Stimulated activated CD8-positive, alpha-beta memory T cell treated with anti-CD3 and anti-CD28 coated beads, Interleukin-7, amount 100 ng/mL, for 48 hours (primary cell): ENCODE data around the gene TNNT3.

ENCODE experiments used
- DNase-seq, 2 donors: peaks; one replicate each; pipeline ENCODE4 v3.0.0-alpha.2; 2020; ENCODE audit warnings: low read depth in 1 of 2; ENCODE audit errors: extremely low read depth in 1 of 2

TNNT3 gene

DNA sequence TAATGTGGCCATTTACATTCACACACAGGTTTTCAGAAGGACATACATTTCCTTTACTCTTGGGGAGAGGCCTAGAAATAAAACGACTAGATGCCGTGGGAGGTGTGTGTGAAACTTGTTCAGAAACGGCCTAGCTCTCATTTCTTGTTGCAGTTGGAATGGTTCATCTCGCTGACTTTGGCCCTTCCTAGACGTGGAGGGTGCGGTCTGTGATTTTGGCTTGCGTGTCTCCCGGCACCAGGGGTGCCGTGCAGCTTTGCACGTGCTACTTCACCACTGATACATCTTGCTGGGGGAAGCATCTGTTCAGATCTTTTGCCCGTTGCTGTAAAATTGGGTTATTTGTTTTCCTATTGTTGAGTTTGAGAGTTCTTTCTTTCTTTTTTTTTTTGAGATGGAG is 24.7 kb upstream of the TNNT3 start:
- DNase-seq = no peak

DNA sequence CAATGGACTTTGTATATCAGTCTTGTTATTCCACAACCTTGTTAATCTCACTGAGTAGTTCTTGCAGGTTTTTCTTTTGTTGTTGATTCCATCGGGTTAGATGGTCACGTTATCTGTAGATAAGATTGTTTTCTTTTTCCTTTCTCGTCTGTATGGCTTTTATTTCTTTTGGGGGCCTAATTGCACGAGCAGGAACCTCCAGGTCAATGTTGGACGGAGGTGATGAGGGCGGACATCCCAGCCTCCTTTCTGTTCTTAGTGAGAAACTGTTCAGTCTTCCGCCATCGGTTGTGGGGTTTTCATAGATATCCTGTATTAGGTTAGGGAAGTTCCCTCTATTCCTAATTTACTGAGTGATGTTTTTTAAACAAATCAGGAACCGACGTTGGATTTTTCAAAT is 23.0 kb upstream of the TNNT3 start:
- no peak for DNase-seq

DNA sequence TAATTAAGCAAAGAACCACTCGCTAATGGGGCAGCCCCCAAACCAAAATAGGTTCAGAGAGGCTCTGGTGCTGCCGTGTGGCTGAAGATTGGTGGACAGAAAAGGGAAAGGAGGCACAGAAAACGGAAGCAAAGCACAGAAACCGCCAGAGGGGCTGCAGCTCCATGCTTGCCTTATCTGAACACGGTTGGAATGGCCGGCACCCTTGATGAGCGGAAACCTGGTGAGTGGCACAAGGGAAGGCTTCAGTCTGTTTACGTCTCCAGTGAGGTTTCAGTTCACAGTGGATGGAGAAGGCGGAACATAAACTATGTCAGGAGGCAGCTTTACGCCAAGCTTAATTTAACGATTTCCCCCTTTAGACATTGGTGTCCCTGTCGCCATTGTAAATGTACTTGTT is 22.6 kb upstream of the TNNT3 start:
- DNase-seq = no peak

DNA sequence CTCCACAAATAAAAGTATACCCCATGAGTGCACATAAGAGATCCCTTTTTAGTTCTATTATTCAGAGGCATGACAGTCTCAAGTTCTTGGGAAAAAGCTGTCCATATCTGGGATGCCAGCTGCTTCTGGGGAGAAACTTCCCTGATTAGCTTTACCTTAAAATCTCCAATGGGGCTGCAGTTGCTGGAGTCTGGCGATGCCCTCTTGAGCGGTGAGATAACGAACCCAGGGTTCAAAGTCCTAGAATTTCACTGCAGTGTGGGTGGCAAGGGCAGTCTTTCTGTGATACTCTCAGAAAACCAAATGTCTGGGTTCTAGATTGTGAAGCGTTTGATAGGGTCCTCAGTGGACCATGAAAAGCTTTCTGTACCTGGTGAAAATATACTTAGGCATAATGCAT is 20.4 kb upstream of the TNNT3 start:
- no peak for DNase-seq

DNA sequence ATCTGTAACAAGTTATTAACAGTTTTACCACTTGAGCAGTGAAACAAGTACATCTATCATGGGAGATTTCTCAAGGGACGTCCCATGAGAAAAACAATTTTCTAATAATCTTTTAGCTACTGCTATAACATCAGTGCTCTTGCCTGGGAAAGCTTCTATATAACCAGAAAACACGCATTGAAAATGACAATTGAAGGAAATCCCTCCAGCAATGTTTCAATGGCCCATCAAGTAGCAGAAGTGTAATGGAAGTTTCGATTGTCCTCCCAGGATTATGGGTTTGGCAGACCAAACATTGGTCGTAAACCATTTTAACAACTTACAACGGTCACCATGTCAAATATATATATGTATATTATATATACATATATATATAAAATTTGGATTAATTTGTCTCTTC is 19.8 kb upstream of the TNNT3 start:
- DNase-seq = no peak

DNA sequence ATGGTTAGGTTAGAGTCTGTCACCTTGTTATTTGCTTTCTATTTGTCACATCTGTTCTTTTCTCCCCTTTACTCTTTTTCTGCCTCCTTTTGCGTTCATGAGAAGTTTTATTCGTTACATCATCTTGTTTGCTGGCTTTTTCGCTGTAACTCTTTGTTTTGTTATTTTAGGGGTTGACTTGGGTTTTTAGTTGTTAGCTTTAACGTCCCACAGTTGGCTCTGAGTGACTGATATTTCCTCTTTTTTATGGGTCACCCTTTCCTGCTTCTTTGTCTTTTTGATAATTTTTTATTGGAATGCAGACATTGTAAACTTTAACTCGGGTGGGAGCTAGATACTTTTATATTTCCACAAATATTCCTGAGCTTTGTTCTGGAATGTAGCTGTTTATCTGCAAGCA is 13.3 kb upstream of the TNNT3 start:
- DNase-seq = no peak

DNA sequence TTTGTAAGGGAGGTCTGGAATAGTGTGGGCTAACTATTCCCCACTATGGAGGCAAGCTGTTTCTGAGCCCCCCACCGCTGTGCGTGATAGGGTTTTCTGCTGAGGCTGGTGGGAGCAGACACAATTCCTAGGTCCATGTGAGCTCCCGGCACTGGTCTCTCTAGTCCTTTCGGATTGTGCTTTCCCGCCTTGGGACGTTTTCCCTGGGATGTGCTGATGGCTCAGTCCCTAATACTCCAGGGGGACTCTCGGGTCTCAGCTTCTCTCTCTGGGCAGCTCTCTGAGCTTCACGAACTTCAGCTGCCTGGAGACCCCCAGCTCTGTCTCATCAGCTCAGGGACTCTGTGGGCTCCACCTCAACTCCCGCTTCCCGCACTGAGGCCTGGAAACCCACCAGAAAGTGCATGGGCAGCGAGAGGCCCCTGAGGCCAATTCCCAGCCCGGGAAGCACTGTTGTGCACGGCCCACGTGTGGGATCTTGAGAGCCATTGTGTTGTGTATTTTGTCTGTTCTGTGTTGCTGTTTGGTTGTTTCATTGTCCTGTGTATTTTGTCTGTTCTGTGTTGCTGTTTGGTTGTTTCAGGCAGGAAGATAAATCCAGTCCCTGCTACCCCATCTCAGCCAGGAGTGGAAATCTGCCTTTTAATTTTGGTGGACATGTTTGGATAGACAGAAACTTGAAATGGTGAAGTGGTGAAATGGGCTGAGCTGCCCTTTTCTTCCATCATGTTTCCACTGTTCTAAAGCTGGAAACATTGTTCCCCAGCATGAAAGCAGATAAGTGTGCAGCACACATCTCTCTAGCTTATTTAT is 12.7 kb upstream of the TNNT3 start:
- DNase-seq = no peak

DNA sequence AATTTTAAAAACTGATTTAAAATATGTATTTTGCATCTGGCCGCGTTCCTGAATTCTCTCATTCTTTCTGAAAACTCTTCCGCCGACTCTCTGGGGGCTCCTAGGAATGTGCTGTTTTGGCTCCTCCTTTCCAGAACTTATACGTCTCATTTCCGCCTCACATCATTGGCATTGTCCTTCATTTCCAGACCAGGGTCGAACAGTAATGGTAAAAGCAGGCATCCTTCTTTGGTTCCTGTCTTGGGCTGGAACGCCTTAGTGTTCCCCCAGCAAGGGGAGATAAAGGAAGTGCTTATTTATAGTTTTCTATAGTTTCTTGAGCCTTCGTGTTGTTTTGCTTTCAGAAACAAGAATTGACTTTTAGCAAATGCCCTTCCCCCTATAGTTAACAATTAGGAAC is 10.9 kb upstream of the TNNT3 start:
- DNase-seq = no peak

DNA sequence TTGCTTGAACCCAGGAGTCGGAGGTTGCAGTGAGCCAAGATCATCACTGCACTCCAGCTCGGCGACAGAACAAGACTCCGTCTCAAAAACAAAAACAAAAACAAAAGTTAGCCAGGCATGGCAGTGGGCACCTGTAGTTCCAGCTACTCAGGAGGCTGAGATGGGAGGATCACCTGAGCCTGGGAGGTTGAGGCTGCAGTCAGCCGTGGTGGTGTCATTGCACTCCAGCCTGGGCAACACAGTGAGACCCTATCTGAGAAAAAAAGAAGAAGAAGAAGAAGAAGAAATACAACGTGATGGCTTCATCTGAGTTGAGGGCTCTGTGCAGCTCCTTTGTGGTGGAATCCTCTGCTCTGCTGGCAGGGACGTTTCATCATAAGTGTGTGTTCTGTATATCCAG is 10.0 kb upstream of the TNNT3 start:
- no peak for DNase-seq

DNA sequence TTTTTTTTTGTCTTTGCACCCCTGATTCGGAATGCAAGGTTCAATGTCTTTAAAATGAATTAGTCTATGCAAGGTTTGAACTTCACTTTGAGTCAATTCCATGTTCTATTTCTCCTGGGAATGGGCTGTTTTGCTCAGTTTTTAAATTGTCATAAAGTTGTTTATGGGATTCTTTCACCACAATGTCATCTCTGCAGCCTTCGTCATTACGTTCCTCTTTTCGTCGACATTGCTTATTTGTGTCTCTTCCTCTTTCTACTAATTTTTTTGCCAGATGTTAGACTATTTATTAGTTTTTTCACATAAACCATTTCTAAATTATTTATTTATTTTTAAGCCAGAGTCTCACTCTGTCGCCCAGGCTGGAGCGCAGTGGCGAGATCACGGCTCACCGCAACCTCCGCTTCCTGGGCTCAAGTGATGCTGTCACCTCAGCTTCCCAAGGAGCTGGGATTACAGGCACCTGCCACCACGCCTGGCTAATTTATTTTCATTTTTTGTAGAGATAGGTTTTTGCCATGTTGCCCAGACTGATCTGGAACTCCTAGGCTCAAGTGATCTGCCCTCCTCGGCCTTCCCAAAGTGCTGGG is 7.1 kb upstream of the TNNT3 start:
- DNase-seq = no peak

DNA sequence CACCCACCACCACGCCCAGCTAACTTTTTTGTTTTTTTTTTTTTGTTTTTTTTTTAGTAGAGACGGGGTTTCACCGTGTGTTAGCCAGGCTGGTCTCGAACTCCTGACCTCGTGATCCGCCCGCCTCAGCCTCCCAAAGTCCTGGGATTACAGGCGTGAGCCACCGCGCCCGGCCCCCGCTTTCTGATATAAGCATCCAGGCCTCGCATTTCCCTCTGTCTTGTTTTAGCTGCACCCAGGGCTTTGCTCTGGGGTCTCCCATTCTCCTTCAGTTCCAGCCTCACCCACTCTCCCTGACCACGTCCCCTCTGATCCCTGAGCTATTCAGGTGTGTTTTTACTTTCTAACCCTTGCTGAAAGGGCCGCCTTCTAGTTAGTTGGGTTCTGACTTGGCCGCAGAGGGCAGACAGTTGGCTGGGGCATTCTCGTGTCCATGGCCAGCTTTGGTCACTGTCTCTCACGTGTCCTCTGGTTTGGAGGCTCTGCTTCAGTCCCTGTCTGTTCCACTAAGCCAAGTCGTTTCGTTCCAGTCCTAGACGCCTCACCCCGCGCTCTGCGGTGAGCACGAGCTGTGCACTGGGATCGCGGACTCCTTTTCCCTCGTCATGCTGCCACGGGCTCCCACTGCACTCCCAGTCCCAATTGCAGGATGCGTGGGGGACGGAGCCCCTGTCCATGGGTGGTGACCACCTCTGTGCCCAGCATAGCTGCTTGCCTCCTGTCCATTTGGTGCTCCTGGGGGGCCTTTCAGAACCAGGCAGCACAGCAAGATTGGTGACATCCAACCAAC is 6.0 kb upstream of the TNNT3 start:
- DNase-seq = no peak

DNA sequence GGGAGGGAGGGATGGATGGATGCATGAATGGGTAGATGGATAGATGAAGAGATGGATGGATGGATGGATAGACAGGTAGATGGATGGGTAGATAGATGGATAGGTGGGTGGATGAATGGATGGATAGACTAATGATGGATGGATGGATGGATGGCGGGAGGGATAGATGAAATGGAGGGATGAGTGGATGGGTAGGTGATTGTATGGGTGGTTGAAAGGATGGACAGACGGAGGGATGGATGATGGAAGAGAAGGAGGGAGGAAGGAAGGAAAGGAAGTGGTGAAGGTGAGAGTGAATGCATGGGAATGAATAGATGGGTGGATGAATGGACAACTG is 3.7 kb upstream of the TNNT3 start:
- no peak for DNase-seq

DNA sequence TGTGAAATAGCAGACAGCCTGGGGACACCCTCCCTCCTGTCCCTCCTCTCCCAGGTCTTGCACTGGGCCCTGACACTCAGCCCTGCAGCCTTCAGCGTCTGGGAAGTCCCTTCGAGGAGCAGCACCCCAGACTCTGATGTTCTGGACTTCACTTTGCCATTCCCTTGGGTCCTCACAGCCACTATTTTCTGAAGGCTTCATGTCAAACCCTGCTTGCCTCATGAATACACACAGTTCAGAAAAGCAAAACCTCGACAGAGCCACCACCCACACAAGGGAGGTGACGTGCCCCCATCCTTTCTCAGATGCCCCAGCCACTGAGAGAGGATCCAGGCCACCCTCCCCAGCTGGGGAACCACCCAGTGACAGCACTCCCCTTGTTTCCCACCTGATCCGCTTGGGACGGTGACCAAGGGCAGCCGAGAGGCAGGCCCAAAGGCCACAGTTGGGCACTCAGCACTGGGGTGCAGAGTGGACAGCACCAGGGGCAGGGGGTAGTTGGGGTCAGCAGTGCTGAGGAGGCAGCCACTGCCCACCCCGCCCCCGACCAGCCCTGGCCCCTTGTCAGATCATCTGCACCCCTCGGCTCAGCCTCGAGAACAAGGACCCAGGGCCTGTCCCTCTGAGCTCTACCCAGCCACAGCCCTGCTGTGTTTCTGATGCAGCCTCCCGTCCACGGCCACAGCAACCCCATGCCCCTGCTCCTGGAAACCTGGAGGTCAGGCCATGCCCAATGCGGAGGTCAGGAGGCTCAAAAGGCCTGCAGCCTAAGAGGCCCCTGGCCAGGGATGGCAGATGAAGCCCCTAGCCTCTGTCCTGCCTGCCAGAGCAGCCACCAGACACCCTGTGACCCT is 3.1 kb upstream of the TNNT3 start:
- DNase-seq = peak in 1 of 2 donors; percentile 8

DNA sequence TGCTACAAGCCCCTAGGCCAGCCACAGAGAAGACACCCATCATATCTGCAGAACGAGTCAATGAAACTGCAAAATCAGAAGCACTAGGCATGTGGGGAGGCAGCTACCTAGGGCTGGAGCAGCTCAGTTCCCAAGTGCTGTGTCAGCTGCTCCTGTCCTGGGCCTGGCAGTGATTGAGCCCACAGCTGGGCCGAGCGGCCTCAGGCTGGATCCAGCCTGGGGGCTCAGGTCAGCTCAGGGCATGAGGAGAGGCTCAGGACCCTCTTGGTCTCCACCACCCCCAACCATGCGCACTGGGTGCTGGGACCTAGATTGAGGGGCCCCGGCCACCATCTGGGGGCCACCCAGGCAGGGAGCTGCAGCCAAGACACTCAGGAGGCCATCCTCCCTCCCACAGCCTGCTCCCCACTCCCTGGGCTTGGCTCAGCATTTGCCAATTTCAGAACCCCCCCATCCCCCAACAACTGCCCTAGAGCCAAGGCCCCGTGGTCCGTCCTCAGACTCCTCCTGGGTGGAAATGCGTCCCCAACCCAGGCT is 2.4 kb upstream of the TNNT3 start:
- no peak for DNase-seq

DNA sequence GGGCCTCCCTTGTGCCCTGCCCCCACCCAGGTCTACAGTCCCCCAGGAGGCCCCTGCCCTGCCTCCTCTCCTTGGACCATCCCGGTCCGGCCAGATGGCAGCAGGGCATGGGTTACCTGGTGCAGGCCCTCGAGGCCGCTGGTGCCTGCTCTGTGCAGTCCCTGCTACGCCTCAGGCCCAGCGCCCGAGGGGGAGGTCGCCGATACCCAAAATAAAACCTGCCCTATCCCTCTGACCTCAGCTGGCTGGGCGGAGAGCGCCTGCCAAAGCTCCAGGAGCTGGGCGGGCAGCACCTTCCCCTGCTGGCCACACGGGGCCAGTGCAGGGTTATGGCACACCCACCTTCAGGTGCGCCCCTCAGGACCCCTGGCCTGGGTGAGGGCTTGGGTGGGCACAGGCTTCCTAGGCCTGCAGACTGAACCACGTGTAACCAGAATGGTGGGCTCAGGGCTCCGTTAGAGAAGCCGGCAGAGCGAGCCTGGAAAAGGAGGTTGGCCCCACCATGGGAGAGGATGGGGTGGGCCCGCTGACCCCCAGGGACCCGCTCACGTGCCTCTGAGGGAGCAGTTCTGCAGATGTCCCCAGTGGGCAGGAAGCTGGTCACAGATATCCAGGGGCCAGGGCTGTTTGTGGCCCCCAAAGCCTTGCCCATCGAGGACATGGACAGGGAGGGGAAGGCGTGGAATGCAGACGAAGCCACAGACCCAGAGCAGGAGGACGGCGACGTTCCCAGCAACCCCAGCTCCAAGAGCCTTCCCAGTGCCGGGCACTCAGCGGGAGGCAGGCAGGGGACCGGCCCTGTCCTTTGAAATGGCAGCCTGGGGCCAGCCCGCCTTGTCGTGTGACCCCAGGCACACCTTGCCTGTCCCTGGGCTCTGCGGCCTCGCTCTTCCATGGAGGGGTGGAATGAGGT is 1.7 kb upstream of the TNNT3 start:
- no peak for DNase-seq

DNA sequence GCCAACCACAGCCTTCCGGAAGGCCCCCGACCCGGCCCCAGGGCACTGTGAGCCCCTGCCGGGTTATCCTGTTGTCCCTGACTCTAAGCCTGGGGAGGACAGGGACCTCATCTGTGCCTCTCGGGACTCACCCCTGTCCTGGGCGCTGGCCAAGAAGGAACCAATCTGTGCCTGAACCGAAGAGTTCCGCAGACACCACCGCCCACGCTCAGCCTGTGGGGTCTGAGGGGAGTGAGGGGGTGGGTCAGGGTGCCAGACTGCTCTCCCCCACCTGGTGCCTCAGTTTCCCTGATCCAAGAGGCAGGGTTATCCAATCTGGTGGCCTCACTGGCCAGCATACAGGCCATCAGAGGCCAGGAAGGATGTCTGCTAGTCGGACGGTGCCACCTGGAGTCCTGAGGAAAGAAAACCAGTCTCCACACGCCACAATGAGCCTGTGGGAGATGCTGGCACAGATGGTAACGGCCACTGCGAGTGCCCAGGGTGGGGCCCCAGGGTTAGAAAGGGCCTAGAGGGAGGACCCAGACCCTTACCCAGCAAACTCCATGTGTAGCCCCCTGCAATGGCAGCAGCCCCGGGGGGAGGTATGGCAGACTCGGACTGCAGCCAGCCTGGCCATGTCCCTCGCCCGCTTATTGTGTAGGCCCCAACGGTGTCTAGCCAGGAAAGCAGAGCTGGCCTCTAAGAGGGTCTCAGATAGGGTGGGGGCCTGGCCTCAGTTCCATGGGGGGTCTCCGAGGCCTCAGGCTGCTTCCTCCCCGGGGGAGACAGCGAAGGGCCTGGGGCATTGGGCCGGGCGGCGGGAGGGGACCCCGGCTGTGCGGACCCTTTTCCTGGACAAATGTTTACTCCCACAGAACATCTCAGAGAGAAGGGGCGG is 827 bp upstream of the TNNT3 start:
- DNase-seq = no peak

DNA sequence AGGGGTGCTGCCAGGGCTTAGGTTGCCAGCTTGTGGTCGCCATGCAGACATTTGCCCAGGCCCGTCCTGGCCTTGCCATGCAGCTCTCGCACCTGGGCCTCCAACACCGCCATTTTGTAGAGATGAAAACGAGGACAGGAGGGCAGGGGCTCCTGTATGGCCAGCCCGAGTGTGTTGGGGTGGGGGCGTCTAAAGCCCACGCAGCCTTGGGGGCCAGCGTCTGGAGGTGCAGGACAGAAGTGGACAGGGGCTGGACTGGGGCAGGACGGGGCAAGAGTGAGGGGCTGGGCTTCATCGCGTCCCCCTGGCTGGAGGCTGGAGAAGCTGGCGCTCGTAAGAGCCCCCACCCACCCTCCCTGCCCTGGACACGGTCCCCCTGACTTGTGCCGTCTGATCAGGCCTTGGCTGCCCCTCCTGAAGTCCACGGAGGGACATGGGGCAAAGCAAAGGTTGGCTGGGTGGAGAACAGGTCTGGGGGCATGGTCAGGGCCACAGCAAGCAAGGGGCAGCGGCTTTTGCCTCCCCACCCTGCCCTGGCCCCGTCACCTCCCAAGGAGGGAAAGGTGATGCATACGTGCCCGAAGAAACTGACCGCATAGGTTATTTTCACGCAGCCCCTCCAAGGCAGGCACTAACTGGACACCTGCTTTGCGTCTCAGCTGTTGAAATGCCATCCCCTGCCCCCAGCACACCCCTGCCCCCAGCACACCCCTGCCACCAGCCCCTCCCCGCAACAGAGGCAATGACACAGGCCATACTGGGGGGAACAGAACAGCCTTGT is 815 bp downstream of the TNNT3 start:
- DNase-seq = no peak

DNA sequence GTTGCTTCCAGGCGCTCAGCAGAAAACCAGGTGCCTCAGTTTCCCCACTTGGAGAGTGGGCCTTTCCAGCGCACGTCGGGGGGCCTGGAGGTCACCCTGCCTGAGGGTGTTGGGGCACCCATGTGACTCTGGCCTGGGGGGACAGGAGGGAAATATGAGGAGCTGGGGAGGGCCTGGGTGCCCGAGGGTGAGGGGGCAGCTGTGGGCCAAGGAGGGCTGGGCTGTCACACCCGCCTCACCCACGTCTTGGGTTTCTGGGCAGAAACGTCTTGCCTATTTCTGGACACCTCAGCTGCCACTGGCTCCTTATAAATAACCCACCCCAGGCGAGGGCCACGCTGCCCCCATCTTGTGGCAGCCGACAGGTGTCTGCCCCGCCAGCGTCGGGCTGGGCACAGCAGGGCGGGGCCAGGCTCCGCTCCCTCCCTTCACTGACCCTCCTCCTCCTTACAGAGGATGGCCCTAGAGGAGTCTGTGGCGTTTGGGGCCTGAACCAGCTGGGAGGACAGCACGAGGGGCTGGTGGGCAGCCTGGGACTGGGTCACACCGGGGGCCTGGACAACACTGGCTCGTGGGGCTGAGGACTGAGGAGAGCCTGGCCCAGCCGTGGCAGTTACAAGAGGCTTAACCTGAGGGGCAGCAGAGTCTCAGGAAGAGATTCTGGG is 1.5 kb downstream of the TNNT3 start:
- no peak for DNase-seq
